8988T (cell line): Measurements from ENCODE around the gene RAB17.

Experiments
- DNase-seq: peaks from one replicate; pipeline ENCODE4 v3.0.0; 2011

Gene RAB17

GRCh38 chr2:237534380-237534779 is 56.2 kb downstream of the RAB17 start:
- DNase-seq: no peak

GRCh38 chr2:237533668-237534161 is 56.8 kb downstream of the RAB17 start:
- DNase-seq: no peak

- no peak for DNase-seq
Measured at GRCh38 chr2:237532160-237532559, 58.4 kb downstream of the RAB17 start.

GRCh38 chr2:237530472-237531433 is 59.8 kb downstream of the RAB17 start:
- DNase-seq: no peak

- no peak for DNase-seq
Measured at GRCh38 chr2:237529452-237530402, 60.8 kb downstream of the RAB17 start.

- no peak for DNase-seq
Measured at GRCh38 chr2:237527766-237528165, 62.8 kb downstream of the RAB17 start.

GRCh38 chr2:237527233-237527632 is 63.3 kb downstream of the RAB17 start:
- no peak for DNase-seq

GRCh38 chr2:237525559-237526157 is 64.9 kb downstream of the RAB17 start:
- DNase-seq: no peak

GRCh38 chr2:237524631-237525030 is 65.9 kb downstream of the RAB17 start:
- no peak for DNase-seq
